ENCODE data around the gene ABTB1. TPM values are rescaled to one million over a fixed set of nuclear protein-coding genes. Genes with fewer than 3 reads are reported as not detected.
"Not testable (repeated sequence)": the region's sequence is repeated elsewhere in the genome, so short reads cannot be mapped to it uniquely, and the experiment has no call there.

Gene ABTB1
- total RNA-seq, 5 donors from 2014 or later (not counting 1 experiment from before 2014, with no cell fraction given): 107 to 187 (median 166) TPM

DNA sequence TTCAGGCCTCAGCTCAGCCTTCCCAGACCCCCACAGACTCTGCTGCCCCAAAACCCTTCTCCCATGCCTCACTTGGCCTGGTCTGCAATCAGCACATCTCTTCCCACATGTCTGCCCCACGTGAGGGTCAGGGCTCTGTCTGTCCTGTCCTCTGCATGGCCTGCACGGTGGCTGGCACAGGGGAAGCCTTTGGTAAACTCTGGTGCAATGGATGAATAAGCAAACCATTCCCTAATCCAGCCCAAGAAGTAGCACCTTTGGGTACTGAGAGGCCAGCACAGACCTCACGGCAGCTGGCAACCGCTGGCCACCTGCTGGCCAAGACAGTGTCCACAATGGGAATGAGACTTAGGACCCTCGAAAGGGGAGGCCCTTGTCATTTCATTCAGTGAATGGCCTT, 27.7 kb downstream of the ABTB1 start:
- H3K27me3 ChIP-seq (replicated peaks in 1 of 2; ENCODE audit: control insufficient read depth in 2 of 2, extremely low read depth in 1 of 2, insufficient read depth in 2 of 2, low read length in 1 of 2): peaks cover 0 to 17% of the 10 kb centered on the region in 2 experiments
- H3K27me3 Mint-ChIP-seq: peaks cover 0 to 6% of the 10 kb centered on the region in 2 donors
- H3K9me3 ChIP-seq: no peaks in the 10 kb centered on the region
- no peak for DNase-seq
- no peak overlapping the region for H3K4me3 ChIP-seq (ENCODE audit: control insufficient read depth in 1 of 2, extremely low read depth in 1 of 2, low read length in 1 of 2)
- WGBS (ENCODE audit: insufficient coverage): 87% methylated on average over 3 of the region's 5 CpGs
- no peak overlapping the region for H3K27ac ChIP-seq (ENCODE audit: low read length)
- peaks cover 0 to 6% (median 0%) of the 10 kb centered on the region in 3 donors for H3K4me1 Mint-ChIP-seq
- ChIA-PET POLR2A (no interaction called here), CTCF (no interaction called here)
- ATAC-seq (replicated peaks in 1 of 4): no peak
- H3K36me3 ChIP-seq (ENCODE audit: control insufficient read depth in 2 of 2, extremely low read depth in 1 of 2, insufficient read depth in 1 of 2, low read length in 1 of 2): no peaks in the 10 kb centered on the region
- H3K36me3 Mint-ChIP-seq: no peaks in the 10 kb centered on the region
- H3K9me3 Mint-ChIP-seq: peaks cover 4 to 6% (median 4%) of the 10 kb centered on the region in 3 donors
- H3K4me1 ChIP-seq (ENCODE audit: control insufficient read depth in 1 of 2, extremely low read depth in 1 of 2, insufficient read depth in 2 of 2, low read length in 2 of 2): peaks cover 0 to 16% of the 10 kb centered on the region in 2 experiments
- no peak overlapping the region for H3K4me3 Mint-ChIP-seq
- no peak overlapping the region for H3K27ac Mint-ChIP-seq

DNA sequence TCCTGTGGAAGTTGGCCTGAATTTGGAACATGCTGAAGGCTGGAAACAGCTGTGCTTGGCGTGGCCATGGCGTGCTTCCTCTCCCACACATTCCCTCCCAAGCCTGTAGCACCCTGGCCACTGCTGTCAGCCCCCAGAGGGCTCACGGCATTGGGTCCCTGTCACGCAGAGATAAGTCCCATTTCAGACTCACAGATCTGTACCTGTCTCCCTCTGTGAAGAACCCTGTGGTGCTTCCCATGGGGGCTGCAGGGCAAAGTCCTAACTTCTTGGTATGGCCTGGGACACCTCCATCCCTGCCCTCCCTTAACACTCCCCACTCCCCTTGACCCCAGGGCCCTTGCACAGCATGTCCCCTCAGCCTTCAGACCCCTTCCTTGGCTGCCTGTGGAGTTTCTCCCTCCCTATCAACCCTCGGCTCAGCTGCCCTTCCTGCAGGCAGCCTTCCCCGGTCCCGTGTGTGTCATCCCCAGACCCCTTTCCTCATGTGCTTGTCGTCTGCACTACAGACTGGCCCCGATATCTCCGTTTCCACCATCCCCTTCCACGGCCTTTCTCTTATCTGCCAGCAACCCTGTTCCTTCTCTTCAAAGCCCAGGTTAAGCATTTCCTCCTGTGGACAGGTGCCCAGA, 28.6 kb downstream of the ABTB1 start:
- 75% methylated on average over 11 of the region's 11 CpGs for WGBS (ENCODE audit: insufficient coverage)
- Mint-ChIP-seq H3K4me3 (no peak overlapping the region), H3K36me3 (no peaks in the 10 kb centered on the region), H3K9me3 (peaks cover 4 to 6% (median 4%) of the 10 kb centered on the region in 3 donors), H3K4me1 (peaks cover 0 to 6% (median 0%) of the 10 kb centered on the region in 3 donors), H3K27ac (no peak overlapping the region), H3K27me3 (peaks cover 0 to 6% of the 10 kb centered on the region in 2 donors)
- H3K4me3 ChIP-seq (ENCODE audit: control insufficient read depth in 1 of 2, extremely low read depth in 1 of 2, low read length in 1 of 2): no peak overlapping the region
- no peak overlapping the region for H3K27ac ChIP-seq (ENCODE audit: low read length)
- no peaks in the 10 kb centered on the region for H3K9me3 ChIP-seq
- no peaks in the 10 kb centered on the region for H3K36me3 ChIP-seq (ENCODE audit: control insufficient read depth in 2 of 2, extremely low read depth in 1 of 2, insufficient read depth in 1 of 2, low read length in 1 of 2)
- peaks cover 0 to 11% of the 10 kb centered on the region in 2 experiments for H3K27me3 ChIP-seq (replicated peaks in 1 of 2; ENCODE audit: control insufficient read depth in 2 of 2, extremely low read depth in 1 of 2, insufficient read depth in 2 of 2, low read length in 1 of 2)
- DNase-seq (no peak), ATAC-seq (replicated peaks in 1 of 4) (no peak)
- H3K4me1 ChIP-seq (ENCODE audit: control insufficient read depth in 1 of 2, extremely low read depth in 1 of 2, insufficient read depth in 2 of 2, low read length in 2 of 2): peaks cover 0 to 12% of the 10 kb centered on the region in 2 experiments
- POLR2A ChIA-PET: no interaction called here
- CTCF ChIA-PET: interaction anchor here in 1 of 2 donors (0.6 kb wide), 2 partner anchors 49 to 156 kb away, joined by 3 to 6 read pairs; no protein-coding TSS in a partner anchor

- Histone ChIP-seq H3K4me3 (ENCODE audit: control insufficient read depth in 1 of 2, extremely low read depth in 1 of 2, low read length in 1 of 2) (no peak overlapping the region), H3K9me3 (no peaks in the 10 kb centered on the region), H3K36me3 (ENCODE audit: control insufficient read depth in 2 of 2, extremely low read depth in 1 of 2, insufficient read depth in 1 of 2, low read length in 1 of 2) (no peaks in the 10 kb centered on the region), H3K27me3 (replicated peaks in 1 of 2; ENCODE audit: control insufficient read depth in 2 of 2, extremely low read depth in 1 of 2, insufficient read depth in 2 of 2, low read length in 1 of 2) (peaks cover 0 to 11% of the 10 kb centered on the region in 2 experiments), H3K27ac (ENCODE audit: low read length) (no peak overlapping the region), H3K4me1 (ENCODE audit: control insufficient read depth in 1 of 2, extremely low read depth in 1 of 2, insufficient read depth in 2 of 2, low read length in 2 of 2) (peaks cover 0 to 6% of the 10 kb centered on the region in 2 experiments)
- no peak overlapping the region for H3K4me3 Mint-ChIP-seq
- no peak for ATAC-seq (replicated peaks in 1 of 4)
- H3K27me3 Mint-ChIP-seq: peaks cover 0 to 6% of the 10 kb centered on the region in 2 donors
- peaks cover 4 to 6% (median 4%) of the 10 kb centered on the region in 3 donors for H3K9me3 Mint-ChIP-seq
- 67% methylated on average over 3 of the region's 4 CpGs for WGBS (ENCODE audit: insufficient coverage)
- no peak for DNase-seq
- H3K4me1 Mint-ChIP-seq: peaks cover 0 to 3% (median 0%) of the 10 kb centered on the region in 3 donors
- ChIA-PET CTCF (no interaction called here), POLR2A (no interaction called here)
- H3K27ac Mint-ChIP-seq: no peak overlapping the region
- H3K36me3 Mint-ChIP-seq: no peaks in the 10 kb centered on the region
Observed at GRCh38 chr3:127702151-127702578, 29.4 kb downstream of the ABTB1 start.

GRCh38 chr3:127704840-127705239, 32.1 kb downstream of the ABTB1 start:
- ATAC-seq (replicated peaks in 1 of 4); H3K27ac Mint-ChIP-seq; H3K4me3 Mint-ChIP-seq; H3K4me3 ChIP-seq (ENCODE audit: control insufficient read depth in 1 of 2, extremely low read depth in 1 of 2, low read length in 1 of 2); DNase-seq; H3K27ac ChIP-seq (ENCODE audit: low read length); H3K36me3 ChIP-seq (ENCODE audit: control insufficient read depth in 2 of 2, extremely low read depth in 1 of 2, insufficient read depth in 1 of 2, low read length in 1 of 2); H3K27me3 Mint-ChIP-seq; H3K9me3 ChIP-seq; H3K4me1 ChIP-seq (ENCODE audit: control insufficient read depth in 1 of 2, extremely low read depth in 1 of 2, insufficient read depth in 2 of 2, low read length in 2 of 2); H3K9me3 Mint-ChIP-seq; H3K36me3 Mint-ChIP-seq; H3K4me1 Mint-ChIP-seq; CTCF ChIA-PET: not testable (repeated sequence)
- H3K27me3 ChIP-seq (replicated peaks in 1 of 2; ENCODE audit: control insufficient read depth in 2 of 2, extremely low read depth in 1 of 2, insufficient read depth in 2 of 2, low read length in 1 of 2): peaks cover 0 to 11% of the 10 kb centered on the region in 2 experiments
- POLR2A ChIA-PET: interaction anchor here in 1 of 2 donors (0.6 kb wide), 1 partner anchor 21 kb away, joined by 3 read pairs; no protein-coding TSS in a partner anchor
- no CpG with 5 or more reads among the region's 4 CpGs for WGBS (ENCODE audit: insufficient coverage)

DNA sequence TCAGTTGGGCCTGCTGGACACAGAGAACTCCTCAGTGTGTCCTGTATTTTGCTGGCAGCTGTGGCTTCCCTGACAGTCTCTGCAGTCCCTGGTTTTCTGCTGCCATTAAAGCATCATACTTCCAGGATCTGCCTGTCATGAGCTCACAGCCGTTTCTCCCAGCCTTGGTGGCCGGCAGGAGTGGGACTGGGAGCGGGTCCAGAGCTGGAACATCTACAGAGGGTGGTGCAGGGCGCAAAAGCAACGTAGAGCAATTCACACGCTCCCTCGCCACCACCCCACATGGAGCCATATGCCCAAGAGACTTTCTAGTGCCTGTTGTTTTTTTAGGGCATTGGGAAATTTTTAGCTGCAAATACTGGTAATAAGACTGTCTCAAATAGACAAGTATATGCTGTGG, 33.6 kb downstream of the ABTB1 start:
- no peak overlapping the region for H3K4me3 Mint-ChIP-seq
- DNase-seq: no peak
- no peaks in the 10 kb centered on the region for H3K4me1 Mint-ChIP-seq
- H3K4me3 ChIP-seq (ENCODE audit: control insufficient read depth in 1 of 2, extremely low read depth in 1 of 2, low read length in 1 of 2): no peak overlapping the region
- no peak for ATAC-seq (replicated peaks in 1 of 4)
- WGBS (ENCODE audit: insufficient coverage): 81% methylated on average over 3 of the region's 7 CpGs
- H3K9me3 Mint-ChIP-seq: peaks cover 4 to 6% (median 4%) of the 10 kb centered on the region in 3 donors
- no peaks in the 10 kb centered on the region for H3K36me3 ChIP-seq (ENCODE audit: control insufficient read depth in 2 of 2, extremely low read depth in 1 of 2, insufficient read depth in 1 of 2, low read length in 1 of 2)
- H3K36me3 Mint-ChIP-seq: no peaks in the 10 kb centered on the region
- no peaks in the 10 kb centered on the region for H3K9me3 ChIP-seq
- CTCF ChIA-PET: no interaction called here
- peaks cover 0 to 6% of the 10 kb centered on the region in 2 donors for H3K27me3 Mint-ChIP-seq
- no peaks in the 10 kb centered on the region for H3K4me1 ChIP-seq (ENCODE audit: control insufficient read depth in 1 of 2, extremely low read depth in 1 of 2, insufficient read depth in 2 of 2, low read length in 2 of 2)
- H3K27me3 ChIP-seq (replicated peaks in 1 of 2; ENCODE audit: control insufficient read depth in 2 of 2, extremely low read depth in 1 of 2, insufficient read depth in 2 of 2, low read length in 1 of 2): peaks cover 0 to 8% of the 10 kb centered on the region in 2 experiments
- no peak overlapping the region for H3K27ac Mint-ChIP-seq
- H3K27ac ChIP-seq (ENCODE audit: low read length): no peak overlapping the region
- POLR2A ChIA-PET: no interaction called here

- POLR2A ChIA-PET: no interaction called here
- no peak for DNase-seq
Observed at GRCh38 chr3:127706785-127707351, 34.1 kb downstream of the ABTB1 start.

More at GRCh38 chr3:127706785-127707351, 34.1 kb downstream of the ABTB1 start:
- Mint-ChIP-seq H3K4me3 (no peak overlapping the region), H3K27me3 (peaks cover 0 to 2% of the 10 kb centered on the region in 2 donors), H3K27ac (no peak overlapping the region), H3K4me1 (no peaks in the 10 kb centered on the region), H3K9me3 (peaks cover 4 to 6% (median 4%) of the 10 kb centered on the region in 3 donors), H3K36me3 (no peaks in the 10 kb centered on the region)
- Histone ChIP-seq H3K36me3 (ENCODE audit: control insufficient read depth in 2 of 2, extremely low read depth in 1 of 2, insufficient read depth in 1 of 2, low read length in 1 of 2) (no peaks in the 10 kb centered on the region), H3K4me3 (ENCODE audit: control insufficient read depth in 1 of 2, extremely low read depth in 1 of 2, low read length in 1 of 2) (no peak overlapping the region), H3K27me3 (replicated peaks in 1 of 2; ENCODE audit: control insufficient read depth in 2 of 2, extremely low read depth in 1 of 2, insufficient read depth in 2 of 2, low read length in 1 of 2) (peaks cover 0 to 6% of the 10 kb centered on the region in 2 experiments), H3K4me1 (ENCODE audit: control insufficient read depth in 1 of 2, extremely low read depth in 1 of 2, insufficient read depth in 2 of 2, low read length in 2 of 2) (no peaks in the 10 kb centered on the region), H3K27ac (ENCODE audit: low read length) (no peak overlapping the region), H3K9me3 (no peaks in the 10 kb centered on the region)
- CTCF ChIA-PET: no interaction called here
- WGBS (ENCODE audit: insufficient coverage): 91% methylated on average over 12 of the region's 16 CpGs
- no peak for ATAC-seq (replicated peaks in 1 of 4)

Measured in T-cell (primary cell).